SU-DHL-6 (cell line): ENCODE measurements around the gene ZNF467.

Source experiments
- CTCF ChIP-seq: fragments of 200-600 bp; sonication (generic); IDR thresholded peaks from one replicate; pipeline ENCODE4 v1.5.1; 2017; ENCODE audit warnings: antibody characterized with exemption, mild to moderate bottlenecking, low read length, moderate library complexity; ENCODE audit not compliant: insufficient read depth, poor library complexity, severe bottlenecking
- EZH2phosphoT487 ChIP-seq: fragments of 200-600 bp; sonication (generic), shearing (Covaris generic); conservative IDR thresholded peaks from 2 replicates; pipeline ENCODE4 v1.6.1; 2018; ENCODE audit warnings: mild to moderate bottlenecking, antibody characterized with exemption, low read length, moderate library complexity, mixed read lengths

- TF ChIP-seq CTCF (no peak), EZH2phosphoT487 (no peak)
These were observed 1.6 kb downstream of the ZNF467 start for GRCh38 chr7:149771720-149772240.
